H7 (cell line): ENCODE results near the gene TIGAR. TPM values are rescaled to one million over a fixed set of nuclear protein-coding genes. Genes with fewer than 3 reads are reported as not detected.

Experiments used
- DNase-seq: peaks from one replicate; pipeline ENCODE4 v3.0.0; 2012
- H3K27me3 ChIP-seq: 2 replicates; pipeline ENCODE4 v1.6.0; 2011; ENCODE audit warnings: mild to moderate bottlenecking, low read length; ENCODE audit not compliant: control insufficient read depth, insufficient read depth
- H3K36me3 ChIP-seq: replicated peaks from 2 replicates; pipeline ENCODE4 v1.5.1; 2011; ENCODE audit warnings: low read length; ENCODE audit not compliant: control insufficient read depth, insufficient read depth
- H3K4me3 ChIP-seq: 2 replicates; pipeline ENCODE4 v1.5.1; 2011; ENCODE audit warnings: low read depth, mild to moderate bottlenecking, control low read depth, low read length, moderate library complexity; ENCODE audit not compliant: insufficient read depth
- total RNA-seq: library from RNA; depleted of rRNA; stranded (reverse); fragments of >200 nt; shearing (Covaris generic); gene quantifications from 2 replicates; pipeline ENCODE4 v1.2.3, GENCODE V29; 2014

Gene TIGAR
- total RNA-seq, 1 experiment from 2014 or later: 3.4 TPM

DNA sequence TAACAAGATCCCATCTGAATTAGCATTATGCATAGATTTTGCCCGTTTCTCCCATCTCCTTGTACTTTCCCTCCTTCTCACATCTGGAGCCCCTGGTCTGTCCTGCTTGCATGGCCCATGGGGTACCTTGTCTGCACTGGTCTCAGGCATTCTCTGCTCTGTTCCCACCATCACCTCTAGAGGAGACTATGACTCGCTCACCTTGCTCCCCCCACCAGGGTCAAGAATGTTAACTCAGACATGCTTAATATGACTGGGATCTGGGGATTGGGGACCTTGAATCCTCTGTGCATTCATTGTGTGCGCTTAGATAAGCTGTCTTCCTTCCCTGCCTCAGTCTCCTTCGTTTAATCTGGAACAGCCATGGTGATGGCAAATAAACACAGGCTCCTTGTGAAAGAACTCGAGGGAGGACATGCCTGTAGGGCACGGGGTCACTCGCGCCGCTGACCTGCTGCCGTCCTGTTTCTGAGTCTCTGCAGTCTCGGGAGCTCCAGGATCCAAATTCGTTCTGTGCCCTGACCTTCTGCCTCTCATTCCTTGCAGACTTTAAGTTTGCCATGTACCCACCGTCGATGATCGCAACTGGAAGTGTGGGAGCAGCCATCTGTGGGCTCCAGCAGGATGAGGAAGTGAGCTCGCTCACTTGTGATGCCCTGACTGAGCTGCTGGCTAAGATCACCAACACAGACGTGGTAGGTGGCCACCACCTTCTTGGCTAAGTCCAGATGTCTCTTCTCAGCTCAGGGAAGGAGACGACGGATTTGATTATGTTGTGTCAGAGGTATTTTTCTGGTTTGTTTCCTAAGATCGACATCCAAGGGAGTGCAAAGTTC lies 32.5 kb upstream of the TIGAR start:
- Histone ChIP-seq H3K4me3 (no peak overlapping the region), H3K36me3 (peaks cover 63% of the 10 kb centered on the region), H3K27me3 (no peaks in the 10 kb centered on the region)
- DNase-seq: peak; percentile 24

GRCh38 chr12:4289231-4289878 lies 31.7 kb upstream of the TIGAR start:
- no peak for DNase-seq
- no peak overlapping the region for H3K4me3 ChIP-seq
- H3K27me3 ChIP-seq: no peaks in the 10 kb centered on the region
- H3K36me3 ChIP-seq: peaks cover 54% of the 10 kb centered on the region

DNA sequence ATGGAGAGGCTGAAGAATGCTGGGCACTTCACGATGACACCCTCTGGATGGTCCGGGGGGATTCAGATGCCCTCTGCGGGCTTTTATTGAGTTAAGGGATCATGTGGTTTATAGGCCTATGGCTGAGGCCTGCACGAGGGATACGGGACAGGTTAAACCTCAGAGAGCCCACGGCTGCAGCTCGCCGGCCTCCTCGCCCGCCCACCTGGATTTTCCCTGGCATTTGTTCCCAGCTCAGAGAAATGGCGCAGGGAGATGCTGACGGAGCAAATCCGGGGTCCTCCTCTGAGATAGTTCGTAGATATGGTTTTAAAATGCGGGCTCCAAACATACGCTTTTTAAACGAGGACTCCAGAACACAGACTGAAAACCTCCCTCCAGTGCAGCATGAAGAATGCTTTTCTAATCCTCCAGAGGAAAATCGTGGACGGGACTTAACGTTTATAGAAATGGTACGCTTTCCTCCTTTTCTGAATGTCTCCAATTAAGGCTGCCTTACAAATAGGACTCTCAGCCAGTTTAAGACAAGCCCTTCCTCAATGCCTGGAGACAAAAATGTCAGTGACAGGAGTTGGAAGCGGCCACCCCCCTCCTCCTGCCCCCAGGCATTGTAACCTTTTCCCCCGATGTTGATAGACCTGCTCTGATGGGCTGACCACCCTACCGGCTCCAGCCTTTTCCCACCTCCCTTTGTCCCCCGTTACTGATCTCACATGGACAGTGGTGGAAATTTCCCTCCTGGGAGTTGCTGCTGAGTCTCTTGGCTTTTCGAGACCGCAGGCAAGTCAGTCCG lies 30.8 kb upstream of the TIGAR start:
- no peaks in the 10 kb centered on the region for H3K27me3 ChIP-seq
- no peak overlapping the region for H3K4me3 ChIP-seq
- peak; percentile 29 for DNase-seq
- H3K36me3 ChIP-seq: peaks cover 55% of the 10 kb centered on the region

DNA sequence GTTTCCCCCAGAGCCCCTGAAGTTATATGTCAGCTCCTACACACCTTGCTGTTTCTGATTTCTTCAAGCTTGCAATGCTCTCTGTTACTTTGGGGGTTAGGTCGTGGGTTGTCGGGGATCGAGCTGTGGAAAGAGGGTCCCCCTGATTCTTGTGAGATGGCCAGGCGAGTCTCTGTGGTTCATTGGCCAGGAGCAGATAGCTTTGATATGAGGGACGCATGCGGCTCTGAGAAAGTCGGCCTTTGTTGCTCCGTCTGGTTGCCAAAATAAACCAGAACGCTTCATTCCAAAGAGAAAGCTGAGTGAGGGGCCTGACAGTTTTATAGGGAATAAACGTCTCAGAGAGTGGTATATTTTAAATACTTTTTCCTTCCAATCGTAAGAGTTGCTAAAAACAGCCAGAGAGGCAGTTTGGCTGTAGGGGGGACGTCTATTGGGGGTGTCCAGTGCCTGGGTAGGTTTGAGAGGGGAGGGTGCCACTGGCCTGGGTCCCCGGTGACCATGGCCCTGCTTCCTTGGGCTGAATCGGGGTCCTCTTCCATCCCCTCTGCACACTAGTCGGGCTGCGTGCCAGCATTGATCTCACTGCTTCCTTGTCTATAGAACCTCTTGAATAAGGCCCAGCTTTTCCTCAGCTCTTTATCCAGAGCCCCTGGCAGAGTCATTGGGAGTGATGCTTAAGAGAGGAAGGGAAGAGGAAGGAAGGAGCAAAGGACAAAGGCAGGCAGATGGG lies 28.5 kb upstream of the TIGAR start:
- Histone ChIP-seq H3K4me3 (no peak overlapping the region), H3K27me3 (no peaks in the 10 kb centered on the region), H3K36me3 (peaks cover 49% of the 10 kb centered on the region)
- DNase-seq: peak; percentile 25

- Histone ChIP-seq H3K27me3 (no peaks in the 10 kb centered on the region), H3K4me3 (no peak overlapping the region), H3K36me3 (peaks cover 47% of the 10 kb centered on the region)
- peak; percentile 16 for DNase-seq
Observed at GRCh38 chr12:4293299-4293965, 27.6 kb upstream of the TIGAR start.

- DNase-seq: peak; percentile 45
- H3K27me3 ChIP-seq: no peaks in the 10 kb centered on the region
- H3K36me3 ChIP-seq: peaks cover 44% of the 10 kb centered on the region
- no peak overlapping the region for H3K4me3 ChIP-seq
Observed at GRCh38 chr12:4293966-4294505, 27.0 kb upstream of the TIGAR start.

GRCh38 chr12:4296751-4297150 lies 24.3 kb upstream of the TIGAR start:
- no peaks in the 10 kb centered on the region for H3K27me3 ChIP-seq
- DNase-seq: peak; percentile 7
- H3K4me3 ChIP-seq: no peak overlapping the region
- H3K36me3 ChIP-seq: peaks cover 45% of the 10 kb centered on the region

DNA sequence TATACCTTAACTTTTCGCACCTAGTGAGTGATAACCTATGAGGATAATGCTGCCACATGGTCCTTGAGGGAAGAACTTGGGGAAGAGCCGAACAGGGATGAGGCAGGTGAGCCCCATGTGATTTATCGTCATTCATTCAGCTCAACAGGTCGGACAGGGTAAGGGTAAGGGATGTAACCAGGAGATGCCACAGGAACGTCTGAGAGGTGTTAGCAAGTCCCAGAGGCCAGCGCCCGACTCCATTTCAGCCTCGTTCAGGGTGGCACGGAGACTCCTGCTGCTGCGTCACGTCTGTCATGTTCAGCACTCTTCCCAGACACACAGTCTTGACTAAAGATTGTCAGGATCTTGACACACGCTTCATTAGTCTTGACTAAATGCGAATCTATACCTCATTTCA lies 23.4 kb upstream of the TIGAR start:
- peak; percentile 8 for DNase-seq
- H3K4me3 ChIP-seq: no peak overlapping the region
- H3K36me3 ChIP-seq: peaks cover 52% of the 10 kb centered on the region
- H3K27me3 ChIP-seq: no peaks in the 10 kb centered on the region

DNA sequence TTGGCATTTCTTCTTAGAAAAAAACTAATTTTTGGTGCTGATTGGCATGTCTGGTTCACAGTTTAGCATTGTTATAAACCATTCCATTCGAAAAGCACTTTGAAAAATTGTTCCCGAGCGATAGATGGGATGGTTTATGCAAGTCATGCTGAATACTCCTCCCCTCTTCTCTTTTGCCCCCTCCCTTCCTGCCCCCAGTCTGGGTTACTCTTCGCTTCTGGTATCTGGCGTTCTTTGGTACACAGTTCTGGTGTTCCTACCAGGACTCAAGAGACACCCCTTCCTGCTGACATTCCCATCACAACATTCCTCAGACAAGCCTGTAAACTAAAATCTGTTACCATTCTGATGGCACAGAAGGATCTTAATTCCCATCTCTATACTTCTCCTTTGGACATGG lies 20.1 kb upstream of the TIGAR start:
- no peak overlapping the region for H3K4me3 ChIP-seq
- H3K36me3 ChIP-seq: peaks cover 53% of the 10 kb centered on the region
- no peak for DNase-seq
- H3K27me3 ChIP-seq: no peaks in the 10 kb centered on the region

- Histone ChIP-seq H3K36me3 (peaks cover 48% of the 10 kb centered on the region), H3K4me3 (no peak overlapping the region), H3K27me3 (no peaks in the 10 kb centered on the region)
- DNase-seq: no peak
Observed at GRCh38 chr12:4301932-4302501, 19.0 kb upstream of the TIGAR start.

- Histone ChIP-seq H3K27me3 (no peaks in the 10 kb centered on the region), H3K36me3 (peaks cover 45% of the 10 kb centered on the region), H3K4me3 (no peak overlapping the region)
- DNase-seq: no peak
Observed at GRCh38 chr12:4302881-4303280, 18.1 kb upstream of the TIGAR start.

DNA sequence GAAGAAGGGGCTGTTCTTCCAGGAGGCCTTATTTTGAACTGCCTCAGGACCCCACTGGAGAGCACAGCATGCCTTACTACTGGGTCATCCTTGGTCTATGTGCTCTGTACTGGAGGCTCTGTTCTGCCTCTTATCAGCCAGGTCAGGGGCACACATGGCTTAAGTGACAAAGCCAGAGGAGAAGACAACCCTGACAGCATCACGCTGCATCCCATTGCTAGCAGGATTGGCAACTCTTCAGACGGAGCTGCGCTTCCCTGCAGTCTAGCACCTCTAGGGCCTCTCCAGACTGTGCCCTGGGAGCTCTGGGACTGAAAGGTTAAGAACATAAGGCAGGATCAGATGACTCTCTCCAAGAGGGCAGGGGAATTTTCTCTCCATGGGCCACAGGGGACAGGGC lies 17.3 kb upstream of the TIGAR start:
- Histone ChIP-seq H3K4me3 (no peak overlapping the region), H3K36me3 (peaks cover 39% of the 10 kb centered on the region), H3K27me3 (no peaks in the 10 kb centered on the region)
- DNase-seq: no peak

- DNase-seq: peak; percentile 93
- Histone ChIP-seq H3K36me3 (peaks cover 13% of the 10 kb centered on the region), H3K27me3 (no peaks in the 10 kb centered on the region), H3K4me3 (peak overlapping the region; percentile 7; the same call in 1 of the 2 replicates)
Observed at GRCh38 chr12:4307593-4308333, 13.2 kb upstream of the TIGAR start.
